Keratinocyte (primary cell): ENCODE measurements around the gene PLPP1.

Source experiments
- EZH2 ChIP-seq: IDR thresholded peaks from one replicate; pipeline ENCODE4 v1.6.1; 2012; ENCODE audit warnings: inconsistent platforms, mild to moderate bottlenecking, low read length, moderate library complexity
- TF ChIP-seq, protein P1 (sequence below), 3 experiments: IDR thresholded peaks in 1 of 3; conservative IDR thresholded peaks in 1 of 3; optimal IDR thresholded peaks in 1 of 3; 2 replicates in 2 of 3; 3 replicates in 1 of 3; pipeline versions ENCODE3 to v1.5.1; 2011; ENCODE audit warnings: low read length in 3 of 3, mild to moderate bottlenecking in 3 of 3, moderate library complexity in 2 of 3, control low read depth in 1 of 3, inconsistent platforms in 1 of 3; ENCODE audit not compliant: insufficient read depth in 2 of 3; ENCODE audit errors: extremely low read depth in 1 of 3

DNA sequence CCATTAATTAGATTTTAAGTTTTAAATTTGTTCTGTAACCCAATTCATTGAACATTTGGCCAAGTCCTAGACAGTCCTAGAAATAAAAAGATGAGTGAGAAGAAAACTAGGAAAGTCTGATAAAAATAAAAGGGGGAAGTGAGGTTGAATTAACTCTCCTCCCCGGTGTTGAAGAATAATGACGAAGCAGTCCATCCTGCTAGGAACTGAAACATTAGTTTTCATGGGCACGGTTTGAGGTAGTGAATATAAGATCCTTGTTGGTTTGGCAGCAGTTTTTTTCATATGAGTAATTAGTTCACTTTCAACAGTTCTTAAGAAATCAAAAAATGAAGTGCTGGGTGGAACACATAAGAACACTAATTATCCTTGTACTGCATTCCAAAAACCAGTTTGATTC is 123.9 kb downstream of the PLPP1 start:
- TF ChIP-seq, protein P1, sequence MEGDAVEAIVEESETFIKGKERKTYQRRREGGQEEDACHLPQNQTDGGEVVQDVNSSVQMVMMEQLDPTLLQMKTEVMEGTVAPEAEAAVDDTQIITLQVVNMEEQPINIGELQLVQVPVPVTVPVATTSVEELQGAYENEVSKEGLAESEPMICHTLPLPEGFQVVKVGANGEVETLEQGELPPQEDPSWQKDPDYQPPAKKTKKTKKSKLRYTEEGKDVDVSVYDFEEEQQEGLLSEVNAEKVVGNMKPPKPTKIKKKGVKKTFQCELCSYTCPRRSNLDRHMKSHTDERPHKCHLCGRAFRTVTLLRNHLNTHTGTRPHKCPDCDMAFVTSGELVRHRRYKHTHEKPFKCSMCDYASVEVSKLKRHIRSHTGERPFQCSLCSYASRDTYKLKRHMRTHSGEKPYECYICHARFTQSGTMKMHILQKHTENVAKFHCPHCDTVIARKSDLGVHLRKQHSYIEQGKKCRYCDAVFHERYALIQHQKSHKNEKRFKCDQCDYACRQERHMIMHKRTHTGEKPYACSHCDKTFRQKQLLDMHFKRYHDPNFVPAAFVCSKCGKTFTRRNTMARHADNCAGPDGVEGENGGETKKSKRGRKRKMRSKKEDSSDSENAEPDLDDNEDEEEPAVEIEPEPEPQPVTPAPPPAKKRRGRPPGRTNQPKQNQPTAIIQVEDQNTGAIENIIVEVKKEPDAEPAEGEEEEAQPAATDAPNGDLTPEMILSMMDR (optimal IDR thresholded peaks at IDR 0.05 in 1 of 3, IDR thresholded peaks at IDR 0.05 in 1 of 3, conservative IDR thresholded peaks at IDR 0.05 in 1 of 3; ENCODE audit: extremely low read depth in 1 of 3, insufficient read depth in 2 of 3, low read length in 3 of 3) = no peak
- no peak for TF ChIP-seq EZH2
